ENCODE measurements around the gene CHKA.

CHKA gene

GRCh38 chr11:68090287-68090686 is 30.9 kb downstream of the CHKA start:
- TF ChIP-seq, protein P1, sequence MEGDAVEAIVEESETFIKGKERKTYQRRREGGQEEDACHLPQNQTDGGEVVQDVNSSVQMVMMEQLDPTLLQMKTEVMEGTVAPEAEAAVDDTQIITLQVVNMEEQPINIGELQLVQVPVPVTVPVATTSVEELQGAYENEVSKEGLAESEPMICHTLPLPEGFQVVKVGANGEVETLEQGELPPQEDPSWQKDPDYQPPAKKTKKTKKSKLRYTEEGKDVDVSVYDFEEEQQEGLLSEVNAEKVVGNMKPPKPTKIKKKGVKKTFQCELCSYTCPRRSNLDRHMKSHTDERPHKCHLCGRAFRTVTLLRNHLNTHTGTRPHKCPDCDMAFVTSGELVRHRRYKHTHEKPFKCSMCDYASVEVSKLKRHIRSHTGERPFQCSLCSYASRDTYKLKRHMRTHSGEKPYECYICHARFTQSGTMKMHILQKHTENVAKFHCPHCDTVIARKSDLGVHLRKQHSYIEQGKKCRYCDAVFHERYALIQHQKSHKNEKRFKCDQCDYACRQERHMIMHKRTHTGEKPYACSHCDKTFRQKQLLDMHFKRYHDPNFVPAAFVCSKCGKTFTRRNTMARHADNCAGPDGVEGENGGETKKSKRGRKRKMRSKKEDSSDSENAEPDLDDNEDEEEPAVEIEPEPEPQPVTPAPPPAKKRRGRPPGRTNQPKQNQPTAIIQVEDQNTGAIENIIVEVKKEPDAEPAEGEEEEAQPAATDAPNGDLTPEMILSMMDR (IDR thresholded peaks at IDR 0.05), result no peak

- TF ChIP-seq, protein P1 (IDR thresholded peaks at IDR 0.05), result no peak
Measured at GRCh38 chr11:68089679-68090078, 31.5 kb downstream of the CHKA start.

GRCh38 chr11:68083517-68083916 is 37.7 kb downstream of the CHKA start:
- TF ChIP-seq, protein P1 (IDR thresholded peaks at IDR 0.05), result no peak

GRCh38 chr11:68082481-68082880 is 38.7 kb downstream of the CHKA start:
- TF ChIP-seq, protein P1 (IDR thresholded peaks at IDR 0.05), result no peak

GRCh38 chr11:68081691-68082090 is 39.5 kb downstream of the CHKA start:
- TF ChIP-seq, protein P1 (IDR thresholded peaks at IDR 0.05), result no peak

DNA sequence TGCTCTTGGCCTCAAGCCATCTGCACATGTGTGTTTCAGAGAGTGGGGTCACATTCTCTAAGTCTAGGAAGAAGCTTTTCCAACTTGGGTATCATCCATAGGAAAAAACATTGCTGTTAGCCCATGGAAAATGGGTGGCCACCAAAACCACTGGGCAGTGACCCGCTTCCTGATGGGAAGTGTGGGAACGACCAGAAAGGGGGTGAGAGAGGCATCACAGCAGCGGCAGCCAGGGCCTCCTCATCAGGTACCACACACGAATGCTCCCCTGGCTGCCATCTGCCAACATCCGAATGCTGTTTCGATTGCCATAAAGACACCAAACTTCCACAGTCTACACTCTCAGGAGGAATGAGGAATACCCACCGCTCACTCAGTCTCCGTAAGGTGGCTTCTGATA is 40.3 kb downstream of the CHKA start:
- TF ChIP-seq, protein P1 (IDR thresholded peaks at IDR 0.05), result no peak

- TF ChIP-seq, protein P1 (IDR thresholded peaks at IDR 0.05), result no peak
Measured at GRCh38 chr11:68077617-68078582, 43.3 kb downstream of the CHKA start.
